HL-60 (cell line): Measurements from ENCODE around the gene TLX3.

ENCODE experiments used
- CTCF ChIP-seq: IDR thresholded peaks from one replicate; pipeline ENCODE4 v1.5.1; 2011; ENCODE audit warnings: low read length, control low read depth, inconsistent platforms; ENCODE audit not compliant: insufficient read depth
- GABPA ChIP-seq: IDR thresholded peaks from 2 replicates; pipeline ENCODE4 v1.6.1; 2012; ENCODE audit warnings: low read depth
- POLR2AphosphoS5 ChIP-seq: IDR thresholded peaks from 2 replicates; pipeline ENCODE4 v1.6.1; 2012; ENCODE audit warnings: low read depth
- TF ChIP-seq, protein P1 (sequence below): IDR thresholded peaks from 2 replicates; pipeline ENCODE4 v1.6.1; 2012; ENCODE audit warnings: low read depth; ENCODE audit not compliant: insufficient replicate concordance

- TF ChIP-seq CTCF (no peak), POLR2AphosphoS5 (no peak), GABPA (no peak)
- TF ChIP-seq, protein P1, sequence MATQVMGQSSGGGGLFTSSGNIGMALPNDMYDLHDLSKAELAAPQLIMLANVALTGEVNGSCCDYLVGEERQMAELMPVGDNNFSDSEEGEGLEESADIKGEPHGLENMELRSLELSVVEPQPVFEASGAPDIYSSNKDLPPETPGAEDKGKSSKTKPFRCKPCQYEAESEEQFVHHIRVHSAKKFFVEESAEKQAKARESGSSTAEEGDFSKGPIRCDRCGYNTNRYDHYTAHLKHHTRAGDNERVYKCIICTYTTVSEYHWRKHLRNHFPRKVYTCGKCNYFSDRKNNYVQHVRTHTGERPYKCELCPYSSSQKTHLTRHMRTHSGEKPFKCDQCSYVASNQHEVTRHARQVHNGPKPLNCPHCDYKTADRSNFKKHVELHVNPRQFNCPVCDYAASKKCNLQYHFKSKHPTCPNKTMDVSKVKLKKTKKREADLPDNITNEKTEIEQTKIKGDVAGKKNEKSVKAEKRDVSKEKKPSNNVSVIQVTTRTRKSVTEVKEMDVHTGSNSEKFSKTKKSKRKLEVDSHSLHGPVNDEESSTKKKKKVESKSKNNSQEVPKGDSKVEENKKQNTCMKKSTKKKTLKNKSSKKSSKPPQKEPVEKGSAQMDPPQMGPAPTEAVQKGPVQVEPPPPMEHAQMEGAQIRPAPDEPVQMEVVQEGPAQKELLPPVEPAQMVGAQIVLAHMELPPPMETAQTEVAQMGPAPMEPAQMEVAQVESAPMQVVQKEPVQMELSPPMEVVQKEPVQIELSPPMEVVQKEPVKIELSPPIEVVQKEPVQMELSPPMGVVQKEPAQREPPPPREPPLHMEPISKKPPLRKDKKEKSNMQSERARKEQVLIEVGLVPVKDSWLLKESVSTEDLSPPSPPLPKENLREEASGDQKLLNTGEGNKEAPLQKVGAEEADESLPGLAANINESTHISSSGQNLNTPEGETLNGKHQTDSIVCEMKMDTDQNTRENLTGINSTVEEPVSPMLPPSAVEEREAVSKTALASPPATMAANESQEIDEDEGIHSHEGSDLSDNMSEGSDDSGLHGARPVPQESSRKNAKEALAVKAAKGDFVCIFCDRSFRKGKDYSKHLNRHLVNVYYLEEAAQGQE: no peak
These were observed 31.4 kb downstream of the TLX3 start for GRCh38 chr5:171340491-171340890.
